ENCODE data around the gene CCNH.

DNA sequence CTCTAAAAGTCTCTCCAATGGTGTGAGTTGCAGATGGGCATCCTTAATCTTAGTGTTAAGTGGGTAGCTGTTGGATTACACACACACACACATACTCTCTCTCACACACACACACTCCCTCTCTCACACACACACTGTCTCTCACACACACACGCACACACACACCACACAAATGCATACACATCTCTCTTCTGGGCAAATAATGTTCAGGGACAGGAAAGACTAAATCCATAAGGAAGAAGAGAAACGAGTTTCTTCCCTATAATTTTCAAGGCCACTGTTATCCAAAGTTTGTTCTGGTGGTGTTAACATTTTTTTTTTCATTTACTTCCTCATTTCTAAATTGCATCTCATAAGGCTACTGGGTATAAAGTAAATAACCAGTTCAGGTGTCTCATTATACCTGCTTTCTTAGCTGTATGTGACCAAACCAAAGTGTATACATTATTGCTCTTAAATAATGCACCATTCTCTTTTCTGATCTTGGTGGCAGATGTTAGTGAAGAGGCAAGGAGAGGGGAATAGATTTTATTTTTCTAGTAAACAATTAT is 22.5 kb upstream of the CCNH start:
- TF ChIP-seq, protein P1, sequence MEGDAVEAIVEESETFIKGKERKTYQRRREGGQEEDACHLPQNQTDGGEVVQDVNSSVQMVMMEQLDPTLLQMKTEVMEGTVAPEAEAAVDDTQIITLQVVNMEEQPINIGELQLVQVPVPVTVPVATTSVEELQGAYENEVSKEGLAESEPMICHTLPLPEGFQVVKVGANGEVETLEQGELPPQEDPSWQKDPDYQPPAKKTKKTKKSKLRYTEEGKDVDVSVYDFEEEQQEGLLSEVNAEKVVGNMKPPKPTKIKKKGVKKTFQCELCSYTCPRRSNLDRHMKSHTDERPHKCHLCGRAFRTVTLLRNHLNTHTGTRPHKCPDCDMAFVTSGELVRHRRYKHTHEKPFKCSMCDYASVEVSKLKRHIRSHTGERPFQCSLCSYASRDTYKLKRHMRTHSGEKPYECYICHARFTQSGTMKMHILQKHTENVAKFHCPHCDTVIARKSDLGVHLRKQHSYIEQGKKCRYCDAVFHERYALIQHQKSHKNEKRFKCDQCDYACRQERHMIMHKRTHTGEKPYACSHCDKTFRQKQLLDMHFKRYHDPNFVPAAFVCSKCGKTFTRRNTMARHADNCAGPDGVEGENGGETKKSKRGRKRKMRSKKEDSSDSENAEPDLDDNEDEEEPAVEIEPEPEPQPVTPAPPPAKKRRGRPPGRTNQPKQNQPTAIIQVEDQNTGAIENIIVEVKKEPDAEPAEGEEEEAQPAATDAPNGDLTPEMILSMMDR (IDR thresholded peaks at IDR 0.05; ENCODE audit: borderline replicate concordance, extremely low read depth, low read length, poor library complexity, severe bottlenecking) = no peak
- TF ChIP-seq EZH2 (IDR thresholded peaks at IDR 0.05; ENCODE audit: borderline replicate concordance, low read depth, low read length, severe bottlenecking) = no peak

Measured in DND-41 (cell line).